HEK293T (cell line): Measurements from ENCODE around the gene OR2Y1.

ENCODE experiments used
- ARNT ChIP-seq: fragments of 450-650 bp; IDR thresholded peaks from 2 replicates; pipeline ENCODE4 v1.6.1; 2017; ENCODE audit warnings: mild to moderate bottlenecking
- ELF4 ChIP-seq: fragments of 450-650 bp; IDR thresholded peaks from 2 replicates; pipeline ENCODE4 v1.6.1; 2017; ENCODE audit warnings: antibody characterized with exemption
- HDGF ChIP-seq: fragments of 450-650 bp; IDR thresholded peaks from 2 replicates; pipeline ENCODE4 v1.6.1; 2017; ENCODE audit warnings: antibody characterized with exemption, borderline replicate concordance
- NFRKB ChIP-seq: fragments of 450-650 bp; IDR thresholded peaks from 2 replicates; pipeline ENCODE4 v1.6.1; 2016; ENCODE audit warnings: mild to moderate bottlenecking, moderate library complexity
- SP1 ChIP-seq: fragments of 450-650 bp; IDR thresholded peaks from 2 replicates; pipeline ENCODE4 v1.6.1; 2017
- TARDBP ChIP-seq: fragments of 450-650 bp; IDR thresholded peaks from 2 replicates; pipeline ENCODE4 v1.6.1; 2016
- TF ChIP-seq, protein P1 (sequence below): fragments of 450-650 bp; IDR thresholded peaks from 2 replicates; pipeline ENCODE4 v1.6.1; 2016

GRCh38 chr5:180785794-180786221 is 46.0 kb upstream of the OR2Y1 start:
- TF ChIP-seq ELF4 (no peak), ARNT (no peak), TARDBP (no peak), NFRKB (no peak), HDGF (no peak), SP1 (no peak)
- TF ChIP-seq, protein P1, sequence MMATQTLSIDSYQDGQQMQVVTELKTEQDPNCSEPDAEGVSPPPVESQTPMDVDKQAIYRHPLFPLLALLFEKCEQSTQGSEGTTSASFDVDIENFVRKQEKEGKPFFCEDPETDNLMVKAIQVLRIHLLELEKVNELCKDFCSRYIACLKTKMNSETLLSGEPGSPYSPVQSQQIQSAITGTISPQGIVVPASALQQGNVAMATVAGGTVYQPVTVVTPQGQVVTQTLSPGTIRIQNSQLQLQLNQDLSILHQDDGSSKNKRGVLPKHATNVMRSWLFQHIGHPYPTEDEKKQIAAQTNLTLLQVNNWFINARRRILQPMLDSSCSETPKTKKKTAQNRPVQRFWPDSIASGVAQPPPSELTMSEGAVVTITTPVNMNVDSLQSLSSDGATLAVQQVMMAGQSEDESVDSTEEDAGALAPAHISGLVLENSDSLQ: no peak
